ENCODE results near the gene GEMIN2. TPM values are rescaled to one million over a fixed set of nuclear protein-coding genes. Genes with fewer than 3 reads are reported as not detected.

The GEMIN2 gene
- polyA plus RNA-seq, 1 of the 3 experiments (the other 2 are of a cell fraction): 13.2 TPM

- peak; percentile 64 for TF ChIP-seq IRF3 (IDR thresholded peaks at IDR 0.05; ENCODE audit: low read depth, low read length)
- TF ChIP-seq YY1 (IDR thresholded peaks at IDR 0.05; ENCODE audit: low read depth): peak; percentile 66
- no peak for TF ChIP-seq MEF2A (IDR thresholded peaks at IDR 0.05; ENCODE audit: borderline replicate concordance, low read depth)
- peak; percentile 73 for TF ChIP-seq GABPA (IDR thresholded peaks at IDR 0.05; ENCODE audit: low read depth)
- peak in 1 of 2 experiments; percentile 24; a peak in 1 of 4 replicates for TF ChIP-seq EP300 (IDR thresholded peaks at IDR 0.05; ENCODE audit: borderline replicate concordance in 1 of 2, low read depth in 1 of 2, low read length in 1 of 2)
- peak; percentile 58; the same call in 1 of the 2 replicates for TF ChIP-seq ELF1 (IDR thresholded peaks at IDR 0.05)
- TF ChIP-seq POLR2AphosphoS5 (IDR thresholded peaks at IDR 0.05; ENCODE audit: low read depth, low read length): peak; percentile 42; the same call in 1 of the 2 replicates
- no peak for TF ChIP-seq USF1 (IDR thresholded peaks at IDR 0.05; ENCODE audit: borderline replicate concordance, low read depth)
- peak; percentile 97 for TF ChIP-seq CHD2 (IDR thresholded peaks at IDR 0.05; ENCODE audit: low read length, partially characterized antibody)
- no peak for TF ChIP-seq SMC3 (IDR thresholded peaks at IDR 0.05; ENCODE audit: low read depth, low read length)
- TF ChIP-seq MAX (IDR thresholded peaks at IDR 0.05; ENCODE audit: low read depth): peak; percentile 67; the same call in 1 of the 2 replicates
These were observed 60.7 kb downstream of the GEMIN2 start, which contains the start of gene PNN (continued) for GRCh38 chr14:39174560-39175444.

GRCh38 chr14:39175445-39176262 lies 61.5 kb downstream of the GEMIN2 start:
- Histone ChIP-seq H3K27ac (ENCODE audit: low read depth in 2 of 2, low read length in 1 of 2) (peak overlapping the region; percentile 67 to 83), H3F3A (replicated peaks; ENCODE audit: insufficient read depth) (peaks cover 10% of the 10 kb centered on the region), H3K36me3 (replicated peaks in 1 of 2; ENCODE audit: control insufficient read depth in 1 of 2, insufficient read depth in 2 of 2, low read length in 1 of 2) (peaks cover 32 to 39% of the 10 kb centered on the region in 2 experiments), H4K20me1 (ENCODE audit: insufficient read depth) (no peaks in the 10 kb centered on the region), H2AFZ (ENCODE audit: low read depth) (no peak overlapping the region), H3K9me2 (no peaks in the 10 kb centered on the region), H3K4me3 (ENCODE audit: low read depth in 2 of 2, low read length in 1 of 2) (peak overlapping the region; percentile 72 to 75), H3K4me2 (peak overlapping the region; percentile 79), H3K79me2 (ENCODE audit: insufficient read depth) (peaks cover 43% of the 10 kb centered on the region), H3K4me1 (ENCODE audit: control insufficient read depth in 1 of 2, insufficient read depth in 2 of 2, low read depth in 1 of 2, low read length in 1 of 2) (peaks cover 0 to 4% of the 10 kb centered on the region in 2 experiments; a peak in 3 of 4 replicates), H3K9me3 (no peaks in the 10 kb centered on the region), H3K27me3 (ENCODE audit: insufficient read depth) (no peaks in the 10 kb centered on the region), H3K9ac (peak overlapping the region; percentile 83)
- 0% methylated on average over 5 of the region's 36 CpGs for WGBS (ENCODE audit: low lambda C conversion rate)
- TF ChIP-seq SMC3 (IDR thresholded peaks at IDR 0.05; ENCODE audit: low read depth, low read length) (no peak), MAX (IDR thresholded peaks at IDR 0.05; ENCODE audit: low read depth) (peak; percentile 45; the same call in 1 of the 2 replicates), FOXM1 (IDR thresholded peaks at IDR 0.05; ENCODE audit: low read depth) (no peak), FOSL2 (IDR thresholded peaks at IDR 0.05; ENCODE audit: borderline replicate concordance, low read depth) (no peak), USF1 (IDR thresholded peaks at IDR 0.05; ENCODE audit: borderline replicate concordance, low read depth) (no peak), MXI1 (IDR thresholded peaks at IDR 0.05; ENCODE audit: low read depth, low read length) (peak; percentile 19; the same call in 1 of the 2 replicates), ELF1 (IDR thresholded peaks at IDR 0.05) (no peak), NRF1 (IDR thresholded peaks at IDR 0.05; ENCODE audit: low read depth, low read length) (no peak), CTCF (IDR thresholded peaks at IDR 0.05) (no peak), EZH2phosphoT487 (IDR thresholded peaks at IDR 0.05; ENCODE audit: borderline replicate concordance, low read depth) (no peak)
- ChIA-PET CTCF (interaction anchor here (0.6 kb wide), 1 partner anchor 29 kb away, joined by 3 read pairs; no protein-coding TSS in a partner anchor), POLR2A (interaction anchor here (0.8 to 1.3 kb wide), 3 partner anchors 62 to 256 kb away, joined by 3 to 6 read pairs (median 3); partner anchors contain the start of genes GEMIN2 and SEC23A)
- peak; percentile 40 for DNase-seq

All from SK-N-SH (cell line).